Adipose tissue (tissue), 3 donors: ENCODE measurements around the gene WFDC1. TPM values are rescaled to one million over a fixed set of nuclear protein-coding genes. Genes with fewer than 3 reads are reported as not detected.

Source experiments
- H3K27ac ChIP-seq: one replicate; pipeline ENCODE4 v1.5.1; 2013; ENCODE audit warnings: low read depth, low read length
- WGBS, 3 donors: extraction: QIAGEN DNeasy Blood & Tissue Kit; methylation state at CpG; one replicate each; pipeline ENCODE4 v1.1.7; 2013; 5-methylcytosine and 5-hydroxymethylcytosine counted together
- polyA plus RNA-seq, 3 donors: library from polyadenylated mRNA; stranded (reverse); fragments of 200-250 nt; gene quantifications; one replicate each; pipeline ENCODE4 v1.2.3, GENCODE V29; 2013
- donor health status: healthy with polysubstance abuse.
- donor health status: Bipolar disorder and iron deficiency.
- donor health status: healthy.

WFDC1 gene
- polyA plus RNA-seq, 3 donors, result 0.13 to 2.1 (median 1.6) TPM

- WGBS, 3 donors, result 83 to 97% (median 94%) methylated on average over 5 of the region's 5 CpGs
- no peak overlapping the region for H3K27ac ChIP-seq
These were observed 1.3 kb upstream of the WFDC1 start for GRCh38 chr16:84293406-84293805.

- no peak overlapping the region for H3K27ac ChIP-seq
- 34 to 55% (median 42%) methylated on average over 10 of the region's 10 CpGs for WGBS, 3 donors
These were observed 561 bp upstream of the WFDC1 start for GRCh38 chr16:84294117-84294516.

- WGBS, 3 donors, result 40 to 47% (median 45%) methylated on average over 14 of the region's 14 CpGs
- H3K27ac ChIP-seq, result no peak overlapping the region
These were observed 654 bp downstream of the WFDC1 start for GRCh38 chr16:84295203-84295860.

- WGBS, 3 donors, result 82 to 87% (median 85%) methylated on average over 13 of the region's 13 CpGs
- H3K27ac ChIP-seq, result no peak overlapping the region
These were observed 3.8 kb downstream of the WFDC1 start for GRCh38 chr16:84298376-84298899.

GRCh38 chr16:84299734-84300440 lies 5.2 kb downstream of the WFDC1 start:
- WGBS, 3 donors, result 47 to 74% (median 74%) methylated on average over 6 to 7 of the region's 7 CpGs
- H3K27ac ChIP-seq, result no peak overlapping the region

GRCh38 chr16:84302111-84302954 lies 7.7 kb downstream of the WFDC1 start:
- H3K27ac ChIP-seq, result no peak overlapping the region
- 60 to 70% (median 69%) methylated on average over 28 of the region's 28 CpGs for WGBS, 3 donors

- 56 to 67% (median 64%) methylated on average over 8 of the region's 8 CpGs for WGBS, 3 donors
- H3K27ac ChIP-seq, result no peak overlapping the region
These were observed 8.3 kb downstream of the WFDC1 start for GRCh38 chr16:84303023-84303422.

- H3K27ac ChIP-seq, result no peak overlapping the region
- WGBS, 3 donors, result 45 to 55% (median 49%) methylated on average over 7 of the region's 7 CpGs
These were observed 8.8 kb downstream of the WFDC1 start for GRCh38 chr16:84303516-84303915.

- 80 to 93% (median 92%) methylated on average over 3 of the region's 3 CpGs for WGBS, 3 donors
These were observed 11.9 kb downstream of the WFDC1 start for GRCh38 chr16:84306564-84306963.

GRCh38 chr16:84307209-84307954 lies 12.7 kb downstream of the WFDC1 start:
- WGBS, 3 donors, result 68 to 79% (median 78%) methylated on average over 22 of the region's 22 CpGs
- no peak overlapping the region for H3K27ac ChIP-seq

More at GRCh38 chr16:84306564-84306963, 11.9 kb downstream of the WFDC1 start:
- H3K27ac ChIP-seq, result no peak overlapping the region

GRCh38 chr16:84308120-84308519 lies 13.4 kb downstream of the WFDC1 start:
- 33 to 34% (median 33%) methylated on average over 10 to 11 of the region's 11 CpGs for WGBS, 3 donors
- H3K27ac ChIP-seq, result no peak overlapping the region

- 84 to 92% (median 90%) methylated on average over 7 of the region's 7 CpGs for WGBS, 3 donors
- H3K27ac ChIP-seq, result no peak overlapping the region
These were observed 16.0 kb downstream of the WFDC1 start for GRCh38 chr16:84310642-84311041.

- 3 to 18% (median 16%) methylated on average over 32 to 55 of the region's 55 CpGs for WGBS, 3 donors
- no peak overlapping the region for H3K27ac ChIP-seq
These were observed 18.2 kb downstream of the WFDC1 start for GRCh38 chr16:84312783-84313382.

- H3K27ac ChIP-seq, result no peak overlapping the region
- 65 to 70% (median 67%) methylated on average over 9 to 10 of the region's 10 CpGs for WGBS, 3 donors
These were observed 19.2 kb downstream of the WFDC1 start for GRCh38 chr16:84313921-84314320.

- H3K27ac ChIP-seq, result no peak overlapping the region
- WGBS, 3 donors, result 40 to 71% (median 66%) methylated on average over 6 of the region's 6 CpGs
These were observed 19.7 kb downstream of the WFDC1 start for GRCh38 chr16:84314373-84314772.

GRCh38 chr16:84314814-84315213 lies 20.1 kb downstream of the WFDC1 start:
- WGBS, 3 donors, result 65 to 81% (median 79%) methylated on average over 4 of the region's 4 CpGs
- no peak overlapping the region for H3K27ac ChIP-seq

GRCh38 chr16:84315422-84315821 lies 20.7 kb downstream of the WFDC1 start:
- WGBS, 3 donors, result 51 to 73% (median 68%) methylated on average over 5 of the region's 5 CpGs
- H3K27ac ChIP-seq, result no peak overlapping the region
